Kidney (tissue), 14 donors: ENCODE results near the gene HLA-A. TPM values are rescaled to one million over a fixed set of nuclear protein-coding genes. Genes with fewer than 3 reads are reported as not detected.
A peak's percentile ranks its signal among the peaks of the same experiment; 100 is the strongest.
"Not testable (repeated sequence)": the region's sequence is repeated elsewhere in the genome, so short reads cannot be mapped to it uniquely, and the experiment has no call there.

ENCODE experiments used
- DNase-seq, 5 donors: peaks; one replicate each; pipeline ENCODE4 v3.0.0-alpha.2; 2013 to 2020
- FAIRE-seq: peaks from 2 replicates; lab custom pipeline; 2012; peaks lifted over from hg19 to GRCh38; lab: Jason Lieb, UNC
- H3K27ac ChIP-seq, 2 donors: one replicate each; pipeline ENCODE4 v1.7.0; 2013; ENCODE audit warnings: low read depth in 2 of 2, low read length in 2 of 2, inconsistent platforms in 1 of 2
- H3K27me3 ChIP-seq: one replicate; pipeline ENCODE4 v1.7.1; 2013; ENCODE audit warnings: low read length, inconsistent platforms; ENCODE audit not compliant: control insufficient read depth, insufficient read depth
- H3K36me3 ChIP-seq, 3 donors: one replicate each; pipeline versions ENCODE4 v1.7.0 to v1.7.1; 2013; ENCODE audit warnings: low read length in 3 of 3, control low read depth in 1 of 3, inconsistent platforms in 1 of 3; ENCODE audit not compliant: insufficient read depth in 3 of 3, control insufficient read depth in 2 of 3
- H3K4me1 ChIP-seq, 3 donors: one replicate each; pipeline versions ENCODE4 v1.7.0 to v1.7.1; 2013; ENCODE audit warnings: low read length in 3 of 3, inconsistent platforms in 1 of 3, low read depth in 1 of 3; ENCODE audit not compliant: control insufficient read depth in 2 of 3, insufficient read depth in 2 of 3
- H3K4me3 ChIP-seq, 3 donors: one replicate each; pipeline versions ENCODE4 v1.7.0 to v1.8.1; 2013; ENCODE audit warnings: low read length in 3 of 3, control low read depth in 1 of 3, inconsistent platforms in 1 of 3
- H3K9ac ChIP-seq, 3 donors: one replicate each; pipeline versions ENCODE4 v1.7.0 to v1.7.1; 2013; ENCODE audit warnings: low read length in 3 of 3, control low read depth in 1 of 3, inconsistent platforms in 1 of 3
- H3K9me3 ChIP-seq, 3 donors: one replicate each; pipeline versions ENCODE4 v1.7.0 to v1.7.1; 2013; ENCODE audit warnings: low read length in 3 of 3, control low read depth in 1 of 3, inconsistent platforms in 1 of 3; ENCODE audit not compliant: control insufficient read depth in 2 of 3, insufficient read depth in 1 of 3
- intact Hi-C: fragments of 100-400 bp; cut with DNase I; formaldehyde crosslinking; loops from one replicate; pipeline ENCODE4 v1.11.1; 2022
- polyA plus RNA-seq: library from polyadenylated mRNA; stranded (reverse); fragments of 350-450 nt; fragmentation: Illumina TruSeq; extraction: RNeasy Lipid Tissue Mini Kit (QIAGEN cat#74804); gene quantifications from one replicate; pipeline ENCODE4 v1.2.3, GENCODE V29; 2014; ENCODE audit warnings: low read depth, low replicate concordance; ENCODE audit not compliant: insufficient read depth
- total RNA-seq: library from RNA; stranded (reverse); fragmentation: NEBNext Ultra II Directional; extraction: Animal tissue kit (Norgen Biotek cat#: 25700); gene quantifications from one replicate; pipeline ENCODE4 v1.2.1, GENCODE V29; 2021
- TF ChIP-seq, protein P1 (sequence below): IDR thresholded peaks from 3 replicates; pipeline ENCODE4 v1.5.1; 2012; ENCODE audit warnings: mild to moderate bottlenecking, moderate library complexity, borderline replicate concordance; ENCODE audit not compliant: insufficient read depth; ENCODE audit errors: extremely low read depth
- donor health status: control.
- donor health status: control.
- donor health status: control.
- donor health status: control.
- donor health status: control.
- donor health status: DM: yes; HTN: yes; CAD: no.
- donor health status: Normal renal cell carcinoma (clear cell type).

Gene HLA-A
- total and polyA plus RNA-seq, 2 donors from 2014 or later = 695 to 1,143 TPM

DNA sequence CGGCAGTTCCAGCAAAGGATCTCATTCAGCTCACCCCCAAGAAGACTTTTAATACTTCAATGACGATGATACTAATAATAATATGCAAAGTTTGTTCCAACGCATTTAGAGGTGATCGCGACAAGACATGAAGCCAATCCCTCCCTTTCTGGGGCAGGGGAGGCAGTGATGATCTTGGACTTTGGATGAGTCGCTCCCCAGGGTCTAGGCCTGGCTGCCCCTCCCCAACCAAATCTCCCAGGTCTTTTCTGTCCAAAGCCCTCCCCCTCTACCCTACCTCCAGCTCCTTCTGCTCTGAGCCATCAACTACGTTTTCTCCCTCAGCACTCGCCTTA lies 33.9 kb downstream of the HLA-A start:
- intact Hi-C loops = no loop called here
- Histone ChIP-seq H3K27ac (peak overlapping the region; percentile 73 to 74), H3K9ac (peak overlapping the region in 2 of 3 donors; percentile 56 to 69), H3K9me3 (no peaks in the 10 kb centered on the region), H3K4me1 (peaks cover 0 to 8% (median 0%) of the 10 kb centered on the region in 3 donors), H3K4me3 (peak overlapping the region; percentile 26 to 66 (median 58)), H3K36me3 (no peaks in the 10 kb centered on the region), H3K27me3 (peaks cover 16% of the 10 kb centered on the region)
- TF ChIP-seq, protein P1, sequence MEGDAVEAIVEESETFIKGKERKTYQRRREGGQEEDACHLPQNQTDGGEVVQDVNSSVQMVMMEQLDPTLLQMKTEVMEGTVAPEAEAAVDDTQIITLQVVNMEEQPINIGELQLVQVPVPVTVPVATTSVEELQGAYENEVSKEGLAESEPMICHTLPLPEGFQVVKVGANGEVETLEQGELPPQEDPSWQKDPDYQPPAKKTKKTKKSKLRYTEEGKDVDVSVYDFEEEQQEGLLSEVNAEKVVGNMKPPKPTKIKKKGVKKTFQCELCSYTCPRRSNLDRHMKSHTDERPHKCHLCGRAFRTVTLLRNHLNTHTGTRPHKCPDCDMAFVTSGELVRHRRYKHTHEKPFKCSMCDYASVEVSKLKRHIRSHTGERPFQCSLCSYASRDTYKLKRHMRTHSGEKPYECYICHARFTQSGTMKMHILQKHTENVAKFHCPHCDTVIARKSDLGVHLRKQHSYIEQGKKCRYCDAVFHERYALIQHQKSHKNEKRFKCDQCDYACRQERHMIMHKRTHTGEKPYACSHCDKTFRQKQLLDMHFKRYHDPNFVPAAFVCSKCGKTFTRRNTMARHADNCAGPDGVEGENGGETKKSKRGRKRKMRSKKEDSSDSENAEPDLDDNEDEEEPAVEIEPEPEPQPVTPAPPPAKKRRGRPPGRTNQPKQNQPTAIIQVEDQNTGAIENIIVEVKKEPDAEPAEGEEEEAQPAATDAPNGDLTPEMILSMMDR = no peak
- FAIRE-seq (no peak), DNase-seq (no peak)

DNA sequence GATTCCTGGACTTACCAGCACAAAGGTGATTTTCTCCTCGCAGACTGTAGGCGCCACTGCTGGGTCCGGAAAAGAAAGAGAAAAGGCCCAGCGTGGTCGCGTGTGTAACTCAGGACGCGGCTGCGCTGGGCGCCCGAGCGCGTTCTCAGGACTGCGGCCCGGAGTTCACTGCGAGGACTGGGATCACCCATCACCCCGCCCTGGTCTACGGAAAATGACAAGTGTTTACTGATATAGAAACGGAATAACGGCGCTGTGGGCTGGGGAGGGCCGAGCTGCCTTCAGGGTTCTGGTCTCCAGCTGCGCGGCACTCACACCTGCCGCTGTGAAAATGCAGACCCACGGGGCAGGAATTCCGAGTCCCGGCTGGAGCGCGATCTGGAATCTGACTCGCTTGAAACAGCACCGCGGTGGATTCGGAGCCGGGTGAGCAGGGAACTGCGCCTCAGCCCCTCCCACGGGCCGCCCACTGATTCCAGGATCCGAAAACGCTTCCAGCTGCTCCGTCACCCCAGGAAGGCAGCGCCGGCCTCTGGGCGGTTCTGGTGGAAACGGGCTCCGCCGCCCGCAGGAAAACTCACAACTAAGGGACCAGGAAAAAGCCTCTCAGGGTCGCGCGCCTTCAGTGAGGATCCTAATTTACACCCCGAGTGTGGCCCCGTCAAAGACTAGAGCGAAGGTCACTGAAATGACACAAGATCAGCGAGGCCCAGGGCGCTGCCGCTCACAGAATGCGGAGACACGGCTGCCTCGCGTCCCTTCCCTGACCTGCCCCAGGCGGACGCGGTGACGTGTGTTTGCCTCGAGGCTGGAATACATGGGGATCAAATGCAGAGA lies 34.5 kb downstream of the HLA-A start:
- DNase-seq (peak; percentile 70 to 94 (median 82)), FAIRE-seq (no peak)
- no peaks in the 10 kb centered on the region for H3K9me3 ChIP-seq
- peaks cover 0 to 8% (median 0%) of the 10 kb centered on the region in 3 donors for H3K4me1 ChIP-seq
- H3K36me3 ChIP-seq = no peaks in the 10 kb centered on the region
- peaks cover 16% of the 10 kb centered on the region for H3K27me3 ChIP-seq
- H3K9ac ChIP-seq = peak overlapping the region; percentile 18 to 69 (median 56)
- peak overlapping the region; percentile 73 to 78 for H3K27ac ChIP-seq
- intact Hi-C loops = no loop called here
- TF ChIP-seq, protein P1 = peak; percentile 41
- H3K4me3 ChIP-seq = peak overlapping the region; percentile 39 to 66 (median 58)

DNA sequence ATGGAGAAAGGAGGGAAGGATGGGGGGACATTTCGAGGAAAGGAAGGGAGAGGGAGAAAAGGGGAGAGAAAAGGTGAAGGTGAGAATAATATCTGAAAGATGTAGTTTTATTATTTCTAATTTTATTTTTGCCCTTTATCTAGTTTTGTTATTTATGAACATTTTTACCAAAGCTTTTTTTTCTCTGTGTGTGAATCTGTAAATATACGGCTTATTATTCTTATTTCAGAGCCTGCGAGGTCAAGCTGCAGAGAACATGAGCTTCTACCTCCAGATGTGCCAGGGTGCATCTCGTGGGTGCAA lies 35.0 kb downstream of the HLA-A start:
- H3K9ac ChIP-seq = peak overlapping the region in 1 of 3 donors; percentile 56
- peaks cover 16% of the 10 kb centered on the region for H3K27me3 ChIP-seq
- intact Hi-C loops = no loop called here
- DNase-seq (no peak), FAIRE-seq (no peak)
- H3K4me1 ChIP-seq = peaks cover 0 to 8% (median 0%) of the 10 kb centered on the region in 3 donors
- H3K4me3 ChIP-seq = peak overlapping the region; percentile 9 to 63 (median 58)
- TF ChIP-seq, protein P1 = no peak
- peak overlapping the region; percentile 73 to 78 for H3K27ac ChIP-seq
- no peaks in the 10 kb centered on the region for H3K36me3 ChIP-seq
- H3K9me3 ChIP-seq = no peaks in the 10 kb centered on the region

DNA sequence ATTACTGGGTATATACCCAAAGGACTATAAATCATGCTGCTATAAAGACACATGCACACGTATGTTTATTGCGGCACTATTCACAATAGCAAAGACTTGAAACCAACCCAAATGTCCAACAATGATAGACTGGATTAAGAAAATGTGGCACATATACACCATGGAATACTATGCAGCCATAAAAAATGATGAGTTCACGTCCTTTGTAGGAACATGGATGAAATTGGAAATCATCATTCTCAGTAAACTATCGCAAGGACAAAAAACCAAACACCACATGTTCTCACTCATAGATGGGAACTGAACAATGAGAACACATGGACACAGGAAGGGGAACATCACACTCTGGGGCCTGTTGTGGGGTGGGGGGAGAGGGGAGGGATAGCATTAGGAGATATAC lies 37.7 kb downstream of the HLA-A start:
- H3K9me3 ChIP-seq, FAIRE-seq, H3K27ac ChIP-seq, DNase-seq, H3K9ac ChIP-seq, intact Hi-C loops, H3K4me1 ChIP-seq, H3K27me3 ChIP-seq, H3K4me3 ChIP-seq, H3K36me3 ChIP-seq: not testable (repeated sequence)
